Left ventricle myocardium inferior (tissue), 1 donor: ENCODE data around the gene PACSIN1. TPM values are rescaled to one million over a fixed set of nuclear protein-coding genes. Genes with fewer than 3 reads are reported as not detected.

Source experiments
- DNase-seq: peaks from one replicate; pipeline ENCODE4 v3.0.0-alpha.2; 2020
- H3K27ac ChIP-seq: fragments of 200-600 bp; replicated peaks from 2 replicates; pipeline ENCODE4 v1.8.0; 2021
- H3K27me3 ChIP-seq: fragments of 200-600 bp; 2 replicates; pipeline ENCODE4 v1.8.0; 2021; ENCODE audit warnings: low read depth
- H3K36me3 ChIP-seq: fragments of 200-600 bp; 2 replicates; pipeline ENCODE4 v1.8.0; 2021
- H3K4me1 ChIP-seq: fragments of 200-600 bp; 2 replicates; pipeline ENCODE4 v1.8.0; 2021
- H3K4me3 ChIP-seq: fragments of 200-600 bp; 2 replicates; pipeline ENCODE4 v1.8.0; 2021; ENCODE audit warnings: mild to moderate bottlenecking, moderate library complexity
- H3K9me3 ChIP-seq: fragments of 200-600 bp; replicated peaks from 2 replicates; pipeline ENCODE4 v1.8.0; 2021
- intact Hi-C: fragments of 100-400 bp; cut with micrococcal nuclease; formaldehyde crosslinking; loops from one replicate; pipeline ENCODE4 v1.11.0; 2022
- total RNA-seq: library from RNA; stranded (reverse); fragmentation: NEBNext Ultra II Directional; extraction: Animal tissue kit (Norgen Biotek cat#: 25700); gene quantifications from one replicate; pipeline ENCODE4 v1.2.1, GENCODE V29; 2021
- TF ChIP-seq, protein P1 (sequence below): fragments of 200-600 bp; IDR thresholded peaks from 2 replicates; pipeline ENCODE4 v1.8.0; 2021; ENCODE audit warnings: antibody characterized with exemption, mild to moderate bottlenecking, borderline replicate concordance
- donor health status: DM: no; HTN: yes; CAD: no; lungs with severe emphysema.

PACSIN1 gene
- total RNA-seq, 1 donor from 2014 or later: 15.2 TPM

DNA sequence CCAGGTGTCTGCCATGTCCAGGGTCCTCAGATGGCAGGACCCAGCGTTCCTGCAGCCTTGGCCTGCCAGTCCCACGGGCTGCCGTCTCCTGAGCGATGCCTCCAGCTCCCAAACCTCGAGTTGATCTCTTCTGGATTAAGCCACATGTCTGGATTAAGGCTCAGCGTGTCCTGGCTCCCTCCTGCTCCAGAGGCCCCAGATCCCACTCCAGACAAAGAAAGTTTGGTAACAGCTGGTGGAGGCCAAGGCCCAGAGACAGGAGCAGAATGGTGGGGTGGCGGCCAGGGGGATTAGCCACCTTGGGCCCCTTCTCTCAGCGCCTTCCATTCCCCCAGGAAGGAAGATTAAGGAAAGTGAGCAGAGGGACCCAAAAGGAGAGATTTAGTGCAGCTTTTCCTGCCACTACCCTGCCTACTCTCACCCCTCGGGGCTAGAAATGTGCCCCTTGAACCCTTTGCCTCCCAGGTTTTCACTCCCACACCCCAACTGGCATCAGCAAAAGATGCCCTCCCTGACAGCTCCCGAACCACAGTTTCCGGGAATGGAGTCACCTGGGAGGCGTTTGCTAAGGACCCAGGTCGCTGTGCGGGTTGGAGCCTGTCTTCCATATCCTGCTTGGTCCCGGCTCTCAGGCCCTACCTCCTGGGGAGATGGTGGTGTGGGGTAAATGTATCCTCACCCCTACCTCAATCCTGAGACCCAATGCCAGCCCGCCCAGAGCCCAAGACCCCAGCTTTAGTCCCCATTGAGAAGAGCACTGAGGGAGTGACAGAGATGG is 83.3 kb downstream of the PACSIN1 start:
- TF ChIP-seq, protein P1, sequence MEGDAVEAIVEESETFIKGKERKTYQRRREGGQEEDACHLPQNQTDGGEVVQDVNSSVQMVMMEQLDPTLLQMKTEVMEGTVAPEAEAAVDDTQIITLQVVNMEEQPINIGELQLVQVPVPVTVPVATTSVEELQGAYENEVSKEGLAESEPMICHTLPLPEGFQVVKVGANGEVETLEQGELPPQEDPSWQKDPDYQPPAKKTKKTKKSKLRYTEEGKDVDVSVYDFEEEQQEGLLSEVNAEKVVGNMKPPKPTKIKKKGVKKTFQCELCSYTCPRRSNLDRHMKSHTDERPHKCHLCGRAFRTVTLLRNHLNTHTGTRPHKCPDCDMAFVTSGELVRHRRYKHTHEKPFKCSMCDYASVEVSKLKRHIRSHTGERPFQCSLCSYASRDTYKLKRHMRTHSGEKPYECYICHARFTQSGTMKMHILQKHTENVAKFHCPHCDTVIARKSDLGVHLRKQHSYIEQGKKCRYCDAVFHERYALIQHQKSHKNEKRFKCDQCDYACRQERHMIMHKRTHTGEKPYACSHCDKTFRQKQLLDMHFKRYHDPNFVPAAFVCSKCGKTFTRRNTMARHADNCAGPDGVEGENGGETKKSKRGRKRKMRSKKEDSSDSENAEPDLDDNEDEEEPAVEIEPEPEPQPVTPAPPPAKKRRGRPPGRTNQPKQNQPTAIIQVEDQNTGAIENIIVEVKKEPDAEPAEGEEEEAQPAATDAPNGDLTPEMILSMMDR: no peak
- Histone ChIP-seq H3K27me3 (no peaks in the 10 kb centered on the region), H3K9me3 (no peaks in the 10 kb centered on the region), H3K36me3 (no peaks in the 10 kb centered on the region), H3K4me1 (peaks cover 22% of the 10 kb centered on the region), H3K27ac (no peak overlapping the region), H3K4me3 (no peak overlapping the region)
- intact Hi-C loops: no loop called here
- no peak for DNase-seq

DNA sequence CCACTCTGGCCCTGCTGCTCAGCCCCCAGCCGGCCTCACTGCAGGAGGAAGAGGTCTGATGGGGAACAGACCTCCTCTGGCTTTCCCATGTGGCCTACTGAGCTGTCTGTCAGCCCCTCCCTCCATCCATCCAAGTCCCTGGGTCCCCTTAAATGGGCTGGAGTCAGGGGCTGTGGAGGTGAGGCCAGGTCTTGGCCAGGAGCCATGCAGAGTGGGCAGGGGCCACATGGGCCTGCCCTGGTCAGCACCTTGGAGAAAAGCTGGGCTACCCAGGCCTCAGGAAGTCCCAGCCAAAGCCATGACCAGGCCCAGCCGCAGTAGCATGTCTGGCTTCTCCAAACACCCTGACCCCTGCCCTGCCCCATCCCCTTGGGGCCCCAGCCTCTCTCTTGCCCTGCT is 83.9 kb downstream of the PACSIN1 start:
- DNase-seq: no peak
- Histone ChIP-seq H3K27ac (no peak overlapping the region), H3K27me3 (no peaks in the 10 kb centered on the region), H3K9me3 (no peaks in the 10 kb centered on the region), H3K4me3 (no peak overlapping the region), H3K36me3 (no peaks in the 10 kb centered on the region), H3K4me1 (peaks cover 22% of the 10 kb centered on the region)
- intact Hi-C loops: no loop called here
- TF ChIP-seq, protein P1: no peak

DNA sequence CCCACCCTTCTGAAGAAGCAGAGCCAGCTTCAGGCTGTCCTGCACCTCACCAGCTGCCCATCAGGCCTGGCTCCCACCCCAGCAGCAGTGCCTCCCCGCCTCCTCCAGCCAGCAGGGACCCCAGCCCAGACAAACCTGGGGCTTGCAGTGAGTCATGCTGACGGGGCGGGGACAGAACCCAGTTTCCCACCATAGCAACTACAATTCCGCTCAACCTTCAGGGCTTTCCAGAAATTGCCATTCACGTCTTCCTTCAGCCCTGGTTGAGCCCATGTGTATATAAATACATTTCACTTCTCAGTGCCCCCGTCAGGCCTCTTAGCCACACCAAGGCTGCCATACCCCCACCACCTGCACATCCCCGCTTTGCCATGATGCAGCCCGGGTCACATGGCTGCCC is 85.8 kb downstream of the PACSIN1 start:
- peaks cover 6% of the 10 kb centered on the region for H3K4me1 ChIP-seq
- H3K27ac ChIP-seq: no peak overlapping the region
- no peaks in the 10 kb centered on the region for H3K9me3 ChIP-seq
- no peaks in the 10 kb centered on the region for H3K27me3 ChIP-seq
- H3K4me3 ChIP-seq: no peak overlapping the region
- no peak for DNase-seq
- intact Hi-C loops: no loop called here
- H3K36me3 ChIP-seq: no peaks in the 10 kb centered on the region
- TF ChIP-seq, protein P1: no peak

DNA sequence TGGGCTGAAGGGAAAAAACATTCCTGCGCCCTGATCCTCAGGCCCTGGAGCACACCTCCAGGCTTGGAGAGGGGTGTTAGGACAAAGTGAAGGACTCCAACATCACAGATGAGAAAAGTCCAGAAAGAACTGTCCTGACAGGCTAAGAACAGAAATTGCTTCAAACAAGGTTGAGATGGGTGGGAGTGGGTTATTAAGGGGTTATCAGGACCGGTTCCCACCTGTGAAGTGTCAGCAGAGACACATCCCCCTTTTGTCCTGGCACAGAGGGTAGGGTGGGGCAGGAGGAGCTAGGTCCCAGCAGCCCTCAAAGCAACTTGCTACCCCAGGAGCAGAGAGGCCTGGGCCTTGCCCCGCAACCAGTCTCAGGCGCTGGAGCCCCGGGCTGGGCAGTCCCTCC is 86.7 kb downstream of the PACSIN1 start:
- intact Hi-C loops: no loop called here
- no peaks in the 10 kb centered on the region for H3K9me3 ChIP-seq
- H3K4me3 ChIP-seq: no peak overlapping the region
- no peaks in the 10 kb centered on the region for H3K4me1 ChIP-seq
- no peak overlapping the region for H3K27ac ChIP-seq
- TF ChIP-seq, protein P1: no peak
- DNase-seq: no peak
- no peaks in the 10 kb centered on the region for H3K36me3 ChIP-seq
- H3K27me3 ChIP-seq: no peaks in the 10 kb centered on the region

DNA sequence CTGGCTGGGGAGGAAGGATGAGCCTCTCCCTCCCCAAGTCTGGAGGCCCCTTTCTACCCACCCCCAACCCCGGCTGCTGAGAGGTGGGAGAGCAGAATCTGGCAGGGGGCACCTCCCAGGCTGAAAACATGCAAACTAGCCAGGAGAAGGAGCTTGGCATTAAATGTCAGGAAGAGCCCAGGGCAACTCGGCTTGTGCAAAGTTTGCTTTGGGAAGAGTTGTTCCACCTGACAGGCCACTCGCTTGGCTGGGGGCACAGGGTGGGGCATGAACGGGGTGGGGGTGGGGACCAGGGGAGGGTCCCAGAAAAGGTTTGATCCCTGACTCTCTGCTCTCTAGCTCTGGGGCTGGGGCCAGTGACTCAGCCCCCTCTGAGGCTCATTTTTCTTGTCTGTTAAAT is 87.3 kb downstream of the PACSIN1 start:
- Histone ChIP-seq H3K27me3 (no peaks in the 10 kb centered on the region), H3K36me3 (no peaks in the 10 kb centered on the region), H3K27ac (no peak overlapping the region), H3K4me1 (no peaks in the 10 kb centered on the region), H3K4me3 (no peak overlapping the region), H3K9me3 (peaks cover 3% of the 10 kb centered on the region)
- TF ChIP-seq, protein P1: no peak
- intact Hi-C loops: no loop called here
- DNase-seq: no peak
